GM19438 (cell line): Measurements from ENCODE around the gene TSC22D1.

Experiments used
- ATAC-seq: cut with Tn5 transposase; IDR thresholded peaks from one replicate; pipeline ENCODE4 v1.9.1; 2021; ENCODE audit warnings: low read depth; ENCODE audit not compliant: unreplicated experiment

Gene TSC22D1

GRCh38 chr13:44389876-44390275 is 186.3 kb downstream of the TSC22D1 start:
- ATAC-seq: no peak

DNA sequence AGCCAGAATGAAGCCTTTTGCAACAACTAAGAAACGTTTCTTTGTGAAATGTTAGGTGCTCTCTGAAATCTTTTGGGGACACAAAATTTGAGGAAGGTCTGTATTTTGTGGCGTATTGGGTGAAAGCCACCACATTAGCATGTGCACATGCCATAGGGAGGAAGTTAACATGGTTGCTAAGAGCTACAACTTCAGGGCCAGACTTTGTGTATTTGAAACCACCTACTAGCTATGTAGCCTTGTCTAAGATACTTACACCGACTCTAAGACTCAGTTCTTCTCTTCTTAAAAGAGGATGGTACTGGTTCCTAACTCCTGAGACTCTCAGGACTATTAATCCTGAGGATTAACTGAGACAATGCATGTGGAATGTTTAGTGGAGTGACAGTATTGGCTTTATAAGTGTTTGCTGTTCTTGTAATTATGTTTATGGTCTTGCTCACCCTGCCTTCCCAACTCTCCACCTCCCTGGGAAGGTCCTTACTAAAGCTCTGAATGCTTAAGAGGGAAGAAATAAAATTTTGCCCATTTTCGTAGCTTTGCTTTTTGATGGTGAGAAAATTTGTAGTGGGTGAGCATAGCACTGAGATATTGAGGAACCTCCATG is 187.0 kb downstream of the TSC22D1 start:
- no peak for ATAC-seq

DNA sequence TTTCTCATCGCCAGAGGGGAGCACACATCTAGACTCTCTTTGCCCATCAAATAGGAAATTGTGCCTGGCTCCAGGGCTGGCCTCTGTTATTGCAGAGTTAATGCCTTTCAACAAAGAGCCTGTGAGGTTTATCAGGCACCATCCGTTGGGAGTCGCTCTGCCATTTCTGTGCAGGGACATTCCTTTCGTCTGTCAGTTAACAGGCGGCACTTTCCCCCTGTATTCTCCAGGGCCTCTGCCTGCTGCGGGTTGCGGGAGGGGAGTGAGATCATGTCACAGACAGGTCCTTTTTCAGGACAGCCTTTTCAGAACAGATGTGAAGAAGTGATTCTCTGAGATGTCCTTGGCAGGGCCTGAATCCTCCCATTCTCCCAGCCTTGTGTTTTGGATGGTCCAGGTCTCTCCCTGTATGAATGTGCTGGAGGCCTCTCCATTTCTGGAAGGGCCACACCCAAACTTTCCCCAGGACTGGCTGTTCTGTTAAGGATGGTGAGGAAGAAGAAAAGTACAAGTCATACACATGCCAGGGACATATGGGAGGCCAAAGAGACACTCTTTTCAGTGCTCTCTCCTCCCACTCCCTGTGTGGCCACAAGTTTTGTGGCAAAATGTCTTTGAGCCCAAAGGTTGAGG is 187.6 kb downstream of the TSC22D1 start:
- ATAC-seq: no peak

DNA sequence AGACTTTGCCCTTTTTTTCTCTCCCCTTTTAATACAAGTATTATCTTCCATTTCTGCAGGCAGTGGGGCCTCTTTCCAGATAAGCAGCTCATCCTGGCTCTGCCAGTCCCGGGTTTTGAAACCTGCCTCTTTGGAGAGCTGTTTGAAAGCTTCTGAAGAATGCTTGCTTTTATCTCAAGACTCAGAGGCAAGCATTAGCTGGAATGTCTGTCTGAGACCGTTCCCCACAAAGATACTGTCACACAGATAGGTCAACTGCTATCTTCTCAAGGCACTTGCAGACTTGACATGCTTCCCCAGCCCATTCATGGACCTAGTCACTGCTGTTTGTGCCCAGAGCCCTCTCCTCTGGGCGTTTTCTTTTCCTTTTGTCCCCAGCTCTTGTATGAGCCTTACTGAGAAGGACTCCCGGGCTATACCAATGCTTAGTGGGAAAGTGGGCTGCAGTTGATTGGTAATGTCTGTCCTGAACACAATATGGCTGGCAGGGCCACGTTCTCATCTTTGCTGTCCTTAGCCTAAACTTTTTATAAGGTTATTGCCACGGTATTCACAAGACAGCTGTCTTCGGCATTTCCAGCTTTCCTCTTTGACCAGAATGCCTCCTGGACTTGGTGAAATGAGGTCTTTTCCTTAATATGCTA is 189.1 kb downstream of the TSC22D1 start:
- ATAC-seq: no peak

DNA sequence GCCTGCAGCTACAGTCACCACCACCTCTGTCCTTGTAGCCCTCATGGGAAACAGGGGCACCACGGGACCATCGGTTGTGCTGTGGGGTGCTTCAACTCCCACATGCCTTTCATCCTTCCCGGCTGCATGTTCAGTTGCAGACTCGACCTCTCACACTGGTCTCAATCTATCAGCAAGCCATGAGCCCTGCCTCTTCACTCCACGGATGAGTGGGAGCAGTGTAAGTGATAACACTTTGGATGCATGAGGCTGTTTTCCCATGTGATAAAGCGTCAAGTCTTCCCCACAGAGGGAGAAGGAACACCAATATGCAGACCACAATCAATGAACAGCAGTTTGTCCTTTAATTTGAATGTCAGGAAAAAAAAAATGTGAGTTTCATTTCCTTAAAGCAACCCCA is 190.3 kb downstream of the TSC22D1 start:
- no peak for ATAC-seq

GRCh38 chr13:44385401-44385800 is 190.7 kb downstream of the TSC22D1 start:
- no peak for ATAC-seq

- ATAC-seq: no peak
These were observed 191.4 kb downstream of the TSC22D1 start for GRCh38 chr13:44384778-44385177.

DNA sequence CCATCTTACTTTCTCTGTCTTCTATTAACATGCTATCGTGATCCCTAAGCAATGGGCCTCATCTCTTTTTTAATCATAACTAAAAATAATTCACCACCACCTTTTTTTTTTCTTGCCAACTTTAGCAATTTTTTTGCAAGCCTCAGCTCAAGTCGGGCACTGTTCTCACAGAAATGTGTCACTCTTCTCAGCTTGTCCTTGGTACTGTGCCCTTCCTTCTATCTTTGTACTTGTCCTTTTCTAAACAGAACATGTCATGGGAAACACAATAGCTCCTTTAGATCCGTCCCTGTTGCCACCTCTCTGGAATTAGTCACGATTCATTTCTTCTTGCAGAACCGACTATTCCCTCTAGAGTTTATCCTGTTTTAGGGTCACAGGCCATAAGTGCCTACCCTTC is 192.2 kb downstream of the TSC22D1 start:
- ATAC-seq: no peak

- no peak for ATAC-seq
These were observed 193.4 kb downstream of the TSC22D1 start for GRCh38 chr13:44382635-44383145.
